Panc1 (cell line): ENCODE data around the gene SCO2. TPM values are rescaled to one million over a fixed set of nuclear protein-coding genes. Genes with fewer than 3 reads are reported as not detected.

Experiments used
- ATAC-seq: fragments of 200-7000 bp; cut with Tn5 transposase; 2 replicates; pipeline ENCODE4 v1.9.1; 2020; ENCODE audit warnings: mild to moderate bottlenecking, moderate library complexity
- BruUV-seq: library from RNA; stranded (reverse); fragments of 400-500 nt; replicated peaks from 2 replicates; lab custom pipeline; 2021; lab: Mats Ljungman, UMichigan
- CTCF ChIA-PET: fragments of 300-600 bp; sonication (Branson Sonifier 250); formaldehyde crosslinking; loops from one replicate; lab custom pipeline; 2022; ENCODE audit warnings: antibody characterized with exemption; lab: Charles Lee
- POLR2A ChIA-PET: fragments of 300-600 bp; sonication (Branson Sonifier 250); formaldehyde crosslinking; loops from one replicate; lab custom pipeline; 2022; ENCODE audit warnings: antibody characterized with exemption; lab: Charles Lee
- DNase-seq: peaks from one replicate; pipeline ENCODE4 v3.0.0-alpha.2; 2010; ENCODE audit warnings: low read depth, low spot score
- H3K27ac ChIP-seq: 2 replicates; pipeline ENCODE4 v1.5.1; 2011; ENCODE audit warnings: mild to moderate bottlenecking, low read length, inconsistent platforms
- H3K27me3 ChIP-seq: fragments of 200-500 bp; sonication (Bioruptor generic); 2 replicates; pipeline ENCODE4 v1.6.0; 2014; ENCODE audit warnings: low read length, inconsistent platforms; ENCODE audit not compliant: control insufficient read depth, insufficient read depth
- H3K36me3 ChIP-seq: fragments of 200-500 bp; sonication (Bioruptor generic); 2 replicates; pipeline ENCODE4 v1.5.1; 2014; ENCODE audit warnings: inconsistent platforms, mild to moderate bottlenecking, low read length, moderate library complexity; ENCODE audit not compliant: control insufficient read depth, insufficient read depth
- H3K4me1 ChIP-seq: 2 replicates; pipeline ENCODE4 v1.5.1; 2011; ENCODE audit warnings: inconsistent platforms, mild to moderate bottlenecking, low read length, moderate library complexity; ENCODE audit not compliant: control insufficient read depth, insufficient read depth
- H3K4me3 ChIP-seq, 2 experiments: 2 replicates each; pipeline ENCODE4 v1.5.1; 2011 to 2012; ENCODE audit warnings: low read depth in 2 of 2, low read length in 2 of 2, mild to moderate bottlenecking in 2 of 2, inconsistent platforms in 1 of 2, moderate library complexity in 1 of 2
- H3K9me3 ChIP-seq: fragments of 200-500 bp; sonication (Bioruptor generic); 2 replicates; pipeline ENCODE4 v1.5.1; 2014; ENCODE audit warnings: low read depth, mild to moderate bottlenecking, inconsistent platforms, low read length, moderate library complexity; ENCODE audit not compliant: control insufficient read depth, insufficient read depth
- POLR2AphosphoS5 ChIP-seq: IDR thresholded peaks from 2 replicates; pipeline ENCODE4 v1.6.1; 2012; ENCODE audit warnings: mild to moderate bottlenecking, low read depth, low read length, moderate library complexity
- SIN3A ChIP-seq: IDR thresholded peaks from 2 replicates; pipeline ENCODE4 v1.6.1; 2012; ENCODE audit warnings: low read depth, mild to moderate bottlenecking, low read length, moderate library complexity, borderline replicate concordance; ENCODE audit not compliant: insufficient read depth
- TCF7L2 ChIP-seq: IDR thresholded peaks from 2 replicates; pipeline ENCODE4 v1.6.1; 2011; ENCODE audit warnings: mild to moderate bottlenecking, low read depth, low read length, inconsistent platforms
- in situ Hi-C: cut with HindIII; loops from 2 replicates; pipeline ENCODE4 v1.10.0; 2016; ENCODE audit warnings: low sequenced_read_pairs, low pct_unique_long_range_greater_than_20kb
- intact Hi-C: fragments of 100-400 bp; cut with micrococcal nuclease; formaldehyde crosslinking; loops from one replicate; pipeline ENCODE4 v1.10.0; 2022; ENCODE audit not compliant: unreplicated experiment
- total RNA-seq: library from RNA; stranded (reverse); gene quantifications from one replicate; pipeline ENCODE4 v1.2.1, GENCODE V29; 2021; ENCODE audit not compliant: unreplicated experiment
- TF ChIP-seq, protein P1 (sequence below), 2 experiments: IDR thresholded peaks; 2 replicates each; pipeline ENCODE4 v1.6.1; 2011 to 2012; ENCODE audit warnings: low read depth in 2 of 2, control low read depth in 1 of 2, low read length in 1 of 2, mild to moderate bottlenecking in 1 of 2, moderate library complexity in 1 of 2; ENCODE audit not compliant: insufficient read depth in 1 of 2
- TF ChIP-seq, protein P2 (sequence below): fragments of 450-650 bp; IDR thresholded peaks from 2 replicates; pipeline ENCODE4 v1.5.1; 2017; ENCODE audit warnings: mild to moderate bottlenecking

SCO2 gene
- total RNA-seq, 1 experiment from 2014 or later = 14.2 TPM

- TF ChIP-seq POLR2AphosphoS5 (no peak), SIN3A (no peak), TCF7L2 (no peak)
- TF ChIP-seq, protein P1, sequence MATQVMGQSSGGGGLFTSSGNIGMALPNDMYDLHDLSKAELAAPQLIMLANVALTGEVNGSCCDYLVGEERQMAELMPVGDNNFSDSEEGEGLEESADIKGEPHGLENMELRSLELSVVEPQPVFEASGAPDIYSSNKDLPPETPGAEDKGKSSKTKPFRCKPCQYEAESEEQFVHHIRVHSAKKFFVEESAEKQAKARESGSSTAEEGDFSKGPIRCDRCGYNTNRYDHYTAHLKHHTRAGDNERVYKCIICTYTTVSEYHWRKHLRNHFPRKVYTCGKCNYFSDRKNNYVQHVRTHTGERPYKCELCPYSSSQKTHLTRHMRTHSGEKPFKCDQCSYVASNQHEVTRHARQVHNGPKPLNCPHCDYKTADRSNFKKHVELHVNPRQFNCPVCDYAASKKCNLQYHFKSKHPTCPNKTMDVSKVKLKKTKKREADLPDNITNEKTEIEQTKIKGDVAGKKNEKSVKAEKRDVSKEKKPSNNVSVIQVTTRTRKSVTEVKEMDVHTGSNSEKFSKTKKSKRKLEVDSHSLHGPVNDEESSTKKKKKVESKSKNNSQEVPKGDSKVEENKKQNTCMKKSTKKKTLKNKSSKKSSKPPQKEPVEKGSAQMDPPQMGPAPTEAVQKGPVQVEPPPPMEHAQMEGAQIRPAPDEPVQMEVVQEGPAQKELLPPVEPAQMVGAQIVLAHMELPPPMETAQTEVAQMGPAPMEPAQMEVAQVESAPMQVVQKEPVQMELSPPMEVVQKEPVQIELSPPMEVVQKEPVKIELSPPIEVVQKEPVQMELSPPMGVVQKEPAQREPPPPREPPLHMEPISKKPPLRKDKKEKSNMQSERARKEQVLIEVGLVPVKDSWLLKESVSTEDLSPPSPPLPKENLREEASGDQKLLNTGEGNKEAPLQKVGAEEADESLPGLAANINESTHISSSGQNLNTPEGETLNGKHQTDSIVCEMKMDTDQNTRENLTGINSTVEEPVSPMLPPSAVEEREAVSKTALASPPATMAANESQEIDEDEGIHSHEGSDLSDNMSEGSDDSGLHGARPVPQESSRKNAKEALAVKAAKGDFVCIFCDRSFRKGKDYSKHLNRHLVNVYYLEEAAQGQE (IDR thresholded peaks at IDR 0.05; ENCODE audit: insufficient read depth in 1 of 2, low read depth in 2 of 2, low read length in 1 of 2) = no peak
- TF ChIP-seq, protein P2, sequence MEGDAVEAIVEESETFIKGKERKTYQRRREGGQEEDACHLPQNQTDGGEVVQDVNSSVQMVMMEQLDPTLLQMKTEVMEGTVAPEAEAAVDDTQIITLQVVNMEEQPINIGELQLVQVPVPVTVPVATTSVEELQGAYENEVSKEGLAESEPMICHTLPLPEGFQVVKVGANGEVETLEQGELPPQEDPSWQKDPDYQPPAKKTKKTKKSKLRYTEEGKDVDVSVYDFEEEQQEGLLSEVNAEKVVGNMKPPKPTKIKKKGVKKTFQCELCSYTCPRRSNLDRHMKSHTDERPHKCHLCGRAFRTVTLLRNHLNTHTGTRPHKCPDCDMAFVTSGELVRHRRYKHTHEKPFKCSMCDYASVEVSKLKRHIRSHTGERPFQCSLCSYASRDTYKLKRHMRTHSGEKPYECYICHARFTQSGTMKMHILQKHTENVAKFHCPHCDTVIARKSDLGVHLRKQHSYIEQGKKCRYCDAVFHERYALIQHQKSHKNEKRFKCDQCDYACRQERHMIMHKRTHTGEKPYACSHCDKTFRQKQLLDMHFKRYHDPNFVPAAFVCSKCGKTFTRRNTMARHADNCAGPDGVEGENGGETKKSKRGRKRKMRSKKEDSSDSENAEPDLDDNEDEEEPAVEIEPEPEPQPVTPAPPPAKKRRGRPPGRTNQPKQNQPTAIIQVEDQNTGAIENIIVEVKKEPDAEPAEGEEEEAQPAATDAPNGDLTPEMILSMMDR = no peak
- Histone ChIP-seq H3K27ac (no peak overlapping the region; the same call in 1 of the 2 replicates), H3K27me3 (no peaks in the 10 kb centered on the region), H3K36me3 (no peaks in the 10 kb centered on the region; the same call in 1 of the 2 replicates), H3K9me3 (no peaks in the 10 kb centered on the region), H3K4me1 (peaks cover 4% of the 10 kb centered on the region), H3K4me3 (peak overlapping the region; percentile 65 to 69)
- POLR2A ChIA-PET = interaction anchor here (0.5 to 0.6 kb wide), 2 partner anchors 24 to 174 kb away, joined by 3 read pairs; no protein-coding TSS in a partner anchor
- in situ Hi-C loops = no loop called here
- CTCF ChIA-PET = interaction anchor here (0.7 to 1.4 kb wide), 5 partner anchors 9 to 95 kb away, joined by 3 to 12 read pairs (median 9); partner anchors contain the start of genes LMF2 and NCAPH2
- DNase-seq = no peak
- ATAC-seq = peak; percentile 32; the same call in 1 of the 2 replicates
- intact Hi-C loops = no loop called here
- BruUV-seq = no TSS peak
These were observed 385 bp upstream of the SCO2 start for GRCh38 chr22:50525858-50526107.

GRCh38 chr22:50524676-50525103 lies 708 bp downstream of the SCO2 start:
- ChIA-PET POLR2A (no interaction called here), CTCF (no interaction called here)
- Histone ChIP-seq H3K27ac (peak overlapping the region; percentile 82), H3K4me1 (peaks cover 4% of the 10 kb centered on the region), H3K9me3 (no peaks in the 10 kb centered on the region), H3K27me3 (no peaks in the 10 kb centered on the region), H3K36me3 (no peaks in the 10 kb centered on the region; the same call in 1 of the 2 replicates), H3K4me3 (peak overlapping the region; percentile 65 to 69)
- no TSS peak for BruUV-seq
- intact Hi-C loops = no loop called here
- DNase-seq (no peak), ATAC-seq (no peak)
- in situ Hi-C loops = no loop called here
- TF ChIP-seq, protein P1 (IDR thresholded peaks at IDR 0.05; ENCODE audit: insufficient read depth in 1 of 2, low read depth in 2 of 2, low read length in 1 of 2) = no peak
- no peak for TF ChIP-seq TCF7L2
- TF ChIP-seq, protein P2 = no peak
- TF ChIP-seq SIN3A = no peak
- TF ChIP-seq POLR2AphosphoS5 = no peak
